A673 (cell line): ENCODE data around the gene TMEM184A. TPM values are rescaled to one million over a fixed set of nuclear protein-coding genes. Genes with fewer than 3 reads are reported as not detected.

ENCODE experiments used
- BruUV-seq: library from RNA; stranded (reverse); fragments of 400-500 nt; replicated peaks from 2 replicates; lab custom pipeline; 2021; lab: Mats Ljungman, UMichigan
- CTCF ChIA-PET: fragments of 300-600 bp; sonication (Branson Sonifier 250); formaldehyde crosslinking; loops from one replicate; lab custom pipeline; 2022; ENCODE audit warnings: antibody characterized with exemption; lab: Charles Lee
- POLR2A ChIA-PET: fragments of 300-600 bp; sonication (Branson Sonifier 250); formaldehyde crosslinking; loops from one replicate; lab custom pipeline; 2022; ENCODE audit warnings: antibody characterized with exemption; ENCODE audit not compliant: low non-redundant PET; lab: Charles Lee
- DNase-seq: peaks from one replicate; pipeline ENCODE4 v3.0.0-alpha.2; 2015; ENCODE audit warnings: low spot score
- H3K27ac ChIP-seq: fragments of 200-600 bp; sonication (generic); 2 replicates; pipeline ENCODE4 v1.5.1; 2016; ENCODE audit warnings: mixed run types, low read depth, mild to moderate bottlenecking, mixed read lengths, antibody characterized with exemption, low read length; ENCODE audit not compliant: poor library complexity, severe bottlenecking
- H3K27me3 ChIP-seq: fragments of 200-600 bp; sonication (generic); replicated peaks from 2 replicates; pipeline ENCODE4 v1.6.1; 2017; ENCODE audit warnings: mixed run types, low read depth, mild to moderate bottlenecking, mixed read lengths, antibody characterized with exemption, low read length; ENCODE audit not compliant: insufficient read depth, poor library complexity
- H3K36me3 ChIP-seq: fragments of 200-600 bp; sonication (generic); 2 replicates; pipeline ENCODE4 v1.6.1; 2016; ENCODE audit warnings: mixed run types, mild to moderate bottlenecking, mixed read lengths, antibody characterized with exemption, low read length; ENCODE audit not compliant: insufficient read depth, poor library complexity, severe bottlenecking
- H3K4me1 ChIP-seq: fragments of 200-600 bp; sonication (generic); 2 replicates; pipeline ENCODE4 v1.6.1; 2017; ENCODE audit warnings: mixed run types, mild to moderate bottlenecking, mixed read lengths, antibody characterized with exemption, low read length; ENCODE audit not compliant: insufficient read depth, poor library complexity, severe bottlenecking
- H3K4me3 ChIP-seq: fragments of 200-600 bp; sonication (generic); 2 replicates; pipeline ENCODE4 v1.5.1; 2016; ENCODE audit warnings: low read depth, mixed run types, mild to moderate bottlenecking, mixed read lengths, low read length; ENCODE audit not compliant: poor library complexity, severe bottlenecking
- H3K9me3 ChIP-seq: fragments of 200-600 bp; sonication (generic); 2 replicates; pipeline ENCODE4 v1.6.1; 2016; ENCODE audit warnings: mixed run types, low read depth, mild to moderate bottlenecking, mixed read lengths, antibody characterized with exemption, low read length; ENCODE audit not compliant: poor library complexity, severe bottlenecking
- EZH2 ChIP-seq: fragments of 200-600 bp; sonication (generic); IDR thresholded peaks from 2 replicates; pipeline ENCODE4 v1.6.1; 2017; ENCODE audit warnings: borderline replicate concordance, low read depth, mild to moderate bottlenecking, mixed read lengths, antibody characterized with exemption, low read length; ENCODE audit not compliant: poor library complexity, severe bottlenecking
- intact Hi-C: fragments of 100-400 bp; cut with micrococcal nuclease; formaldehyde crosslinking; loops from one replicate; pipeline ENCODE4 v1.10.0; 2022; ENCODE audit not compliant: unreplicated experiment
- total RNA-seq: library from RNA; stranded (reverse); gene quantifications from 2 replicates; pipeline ENCODE4 v1.2.3, GENCODE V29; 2021
- TF ChIP-seq, protein P1 (sequence below): fragments of 300-800, 200-600 bp; sonication (generic); conservative IDR thresholded peaks from 2 replicates; pipeline ENCODE4 v1.5.1; 2017; ENCODE audit warnings: low read depth, mild to moderate bottlenecking, antibody characterized with exemption, low read length, moderate library complexity, mixed read lengths

Gene TMEM184A
- total RNA-seq, 1 experiment from 2014 or later: not detected

GRCh38 chr7:1531979-1532455, 24.0 kb downstream of the TMEM184A start:
- TF ChIP-seq, protein P1, sequence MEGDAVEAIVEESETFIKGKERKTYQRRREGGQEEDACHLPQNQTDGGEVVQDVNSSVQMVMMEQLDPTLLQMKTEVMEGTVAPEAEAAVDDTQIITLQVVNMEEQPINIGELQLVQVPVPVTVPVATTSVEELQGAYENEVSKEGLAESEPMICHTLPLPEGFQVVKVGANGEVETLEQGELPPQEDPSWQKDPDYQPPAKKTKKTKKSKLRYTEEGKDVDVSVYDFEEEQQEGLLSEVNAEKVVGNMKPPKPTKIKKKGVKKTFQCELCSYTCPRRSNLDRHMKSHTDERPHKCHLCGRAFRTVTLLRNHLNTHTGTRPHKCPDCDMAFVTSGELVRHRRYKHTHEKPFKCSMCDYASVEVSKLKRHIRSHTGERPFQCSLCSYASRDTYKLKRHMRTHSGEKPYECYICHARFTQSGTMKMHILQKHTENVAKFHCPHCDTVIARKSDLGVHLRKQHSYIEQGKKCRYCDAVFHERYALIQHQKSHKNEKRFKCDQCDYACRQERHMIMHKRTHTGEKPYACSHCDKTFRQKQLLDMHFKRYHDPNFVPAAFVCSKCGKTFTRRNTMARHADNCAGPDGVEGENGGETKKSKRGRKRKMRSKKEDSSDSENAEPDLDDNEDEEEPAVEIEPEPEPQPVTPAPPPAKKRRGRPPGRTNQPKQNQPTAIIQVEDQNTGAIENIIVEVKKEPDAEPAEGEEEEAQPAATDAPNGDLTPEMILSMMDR: no peak
- no peak for TF ChIP-seq EZH2
- intact Hi-C loops: no loop called here
- Histone ChIP-seq H3K4me1 (peaks cover 38% of the 10 kb centered on the region), H3K4me3 (peak overlapping the region; percentile 52), H3K27ac (peak overlapping the region; percentile 41), H3K27me3 (no peaks in the 10 kb centered on the region), H3K36me3 (no peaks in the 10 kb centered on the region), H3K9me3 (no peaks in the 10 kb centered on the region)
- ChIA-PET POLR2A (interaction anchor here (0.6 kb wide), 1 partner anchor 749 kb away, joined by 11 read pairs; no protein-coding TSS in a partner anchor), CTCF (no interaction called here)
- no peak for DNase-seq
- no TSS peak for BruUV-seq

GRCh38 chr7:1531263-1531978, 24.6 kb downstream of the TMEM184A start:
- H3K4me1 ChIP-seq: peaks cover 32% of the 10 kb centered on the region
- POLR2A ChIA-PET: interaction anchor here (0.6 kb wide), 1 partner anchor 750 kb away, joined by 11 read pairs; no protein-coding TSS in a partner anchor
- H3K9me3 ChIP-seq: no peaks in the 10 kb centered on the region
- TF ChIP-seq, protein P1: no peak
- TF ChIP-seq EZH2: no peak
- no TSS peak for BruUV-seq
- peak overlapping the region; percentile 52 for H3K4me3 ChIP-seq
- H3K36me3 ChIP-seq: no peaks in the 10 kb centered on the region
- H3K27ac ChIP-seq: peak overlapping the region; percentile 41
- CTCF ChIA-PET: no interaction called here
- no peaks in the 10 kb centered on the region for H3K27me3 ChIP-seq
- intact Hi-C loops: no loop called here
- no peak for DNase-seq

DNA sequence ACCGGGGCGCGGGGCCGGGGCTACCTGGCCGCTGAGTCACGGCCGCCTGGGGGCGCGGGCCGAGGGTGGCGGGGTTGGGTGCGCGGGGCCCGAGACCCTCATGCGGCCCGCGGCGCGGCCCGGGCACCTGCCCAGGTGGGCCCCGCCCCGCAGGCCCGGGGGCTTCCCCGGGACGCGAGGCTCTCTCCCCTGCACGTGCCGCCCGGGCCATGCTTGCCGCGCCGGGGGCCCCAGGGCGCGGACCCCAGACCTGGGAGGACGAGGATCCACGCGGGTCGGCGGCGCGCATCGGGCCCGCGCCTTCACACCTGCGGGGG, 25.1 kb downstream of the TMEM184A start:
- no peaks in the 10 kb centered on the region for H3K36me3 ChIP-seq
- H3K4me1 ChIP-seq: peaks cover 29% of the 10 kb centered on the region
- H3K4me3 ChIP-seq: peak overlapping the region; percentile 52
- peak overlapping the region; percentile 41 for H3K27ac ChIP-seq
- no peaks in the 10 kb centered on the region for H3K27me3 ChIP-seq
- no TSS peak for BruUV-seq
- no peaks in the 10 kb centered on the region for H3K9me3 ChIP-seq
- intact Hi-C loops: no loop called here
- TF ChIP-seq, protein P1: no peak
- no peak for TF ChIP-seq EZH2
- CTCF ChIA-PET: no interaction called here
- no peak for DNase-seq
- POLR2A ChIA-PET: no interaction called here
